ENCODE measurements around the gene THAP2.
"Not testable (repeated sequence)": the region's sequence is repeated elsewhere in the genome, so short reads cannot be mapped to it uniquely, and the experiment has no call there.

Gene THAP2

GRCh38 chr12:71664411-71665089, 449 bp downstream of the THAP2 start:
- no peak for DNase-seq

- no peak for DNase-seq
Measured at GRCh38 chr12:71665090-71665463, 976 bp downstream of the THAP2 start.

DNA sequence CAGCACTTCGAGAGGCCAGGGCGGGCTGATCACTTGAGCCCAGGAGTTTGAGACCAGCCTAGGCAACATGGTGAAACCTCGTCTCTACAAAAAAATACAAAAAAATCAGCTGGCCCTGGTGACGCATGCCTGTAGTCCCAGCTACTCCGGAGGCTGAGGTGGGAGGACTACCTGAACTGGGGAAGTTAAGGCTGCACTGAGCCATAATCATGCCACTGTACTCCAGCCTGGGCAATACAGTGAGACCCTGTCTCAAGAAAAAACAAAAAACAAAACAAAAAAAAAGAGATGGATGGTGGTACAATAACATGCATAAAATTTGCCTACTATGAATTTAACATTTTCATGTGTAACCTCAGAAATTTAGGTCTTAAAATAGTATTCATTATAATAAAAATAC, 2.2 kb downstream of the THAP2 start:
- DNase-seq, result no peak

- no peak for DNase-seq
Measured at GRCh38 chr12:71671311-71671710, 7.2 kb downstream of the THAP2 start.

GRCh38 chr12:71671816-71672215, 7.7 kb downstream of the THAP2 start:
- DNase-seq, result no peak

DNA sequence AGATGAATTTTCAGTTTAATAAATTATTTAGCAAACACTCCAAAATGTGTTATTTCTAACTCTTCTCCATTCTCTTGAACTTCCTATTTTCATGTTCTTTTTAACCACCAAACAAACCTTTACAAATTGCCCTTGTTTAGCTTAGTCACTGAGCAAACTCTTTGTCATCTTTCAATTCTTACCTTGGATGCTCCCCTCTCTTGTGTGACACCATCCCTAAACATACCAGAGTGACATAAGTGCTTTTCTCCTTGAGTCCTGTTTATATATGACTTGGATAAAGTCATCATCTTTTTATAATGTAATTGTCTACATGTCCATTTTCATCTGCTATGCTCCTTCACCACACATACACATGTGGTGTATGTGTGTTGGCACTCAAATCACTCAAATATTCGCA, 18.4 kb downstream of the THAP2 start:
- DNase-seq, result no peak

- DNase-seq, result no peak
Measured at GRCh38 chr12:71683633-71684032, 19.5 kb downstream of the THAP2 start.

DNA sequence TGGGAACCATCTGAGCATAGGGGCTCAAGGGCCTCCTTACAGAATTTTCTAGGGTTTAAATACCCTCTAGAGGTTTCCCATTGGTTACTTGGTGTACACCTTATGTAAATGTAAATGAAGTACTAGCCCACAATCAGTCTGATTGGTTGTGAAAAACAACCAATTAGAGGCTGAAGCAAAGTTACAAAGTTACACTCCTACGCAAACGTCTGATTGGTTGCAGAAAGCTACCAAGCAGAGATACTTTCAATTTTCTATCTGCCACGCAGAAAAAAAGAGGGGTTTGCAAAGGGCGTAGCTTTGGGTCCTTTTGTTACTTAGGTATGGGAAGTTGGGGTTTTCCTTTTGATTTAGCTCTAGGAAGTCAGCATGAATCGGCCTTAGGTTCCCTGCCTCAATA, 20.0 kb downstream of the THAP2 start:
- no peak for DNase-seq

- DNase-seq, result no peak
Measured at GRCh38 chr12:71685312-71685906, 21.3 kb downstream of the THAP2 start.

DNA sequence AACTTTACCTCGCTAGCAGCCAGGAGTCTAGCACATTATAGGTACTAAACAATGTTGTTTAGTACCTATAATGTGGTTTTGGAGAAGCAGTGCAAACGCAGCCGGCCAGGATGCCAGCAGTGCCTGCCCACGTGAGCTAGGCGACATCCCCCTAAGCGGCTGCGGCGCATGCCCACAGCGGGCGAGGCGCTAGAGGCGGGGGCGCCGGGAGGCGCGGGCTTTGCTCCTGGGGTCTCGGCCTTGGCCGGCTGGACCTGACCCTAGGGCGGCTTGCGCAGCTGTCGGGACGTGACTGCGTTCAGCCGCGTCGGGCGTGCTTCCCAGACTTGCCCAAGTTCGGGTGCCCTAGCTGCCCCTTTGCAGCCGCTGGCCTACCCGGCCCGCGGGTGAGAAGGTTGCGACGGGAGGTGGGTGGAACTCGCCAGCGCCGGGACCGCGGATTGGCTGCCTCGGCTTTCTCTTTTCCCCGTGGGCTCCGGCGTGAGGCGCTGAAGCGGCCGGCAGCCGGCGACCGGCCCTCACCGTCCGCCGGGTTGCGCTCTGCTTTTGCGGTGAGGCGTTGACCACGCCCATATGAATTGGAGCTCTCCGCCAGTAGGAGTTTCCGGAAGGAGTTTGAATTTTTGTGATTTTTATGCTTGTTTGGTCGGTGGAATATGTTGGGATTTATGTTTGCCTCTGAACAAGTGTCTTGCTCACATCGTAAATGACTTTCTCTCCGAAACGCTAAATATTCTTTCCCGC, 22.0 kb downstream of the THAP2 start, which contains the start of gene TMEM19:
Gene TMEM19, plus strand, starts transcription at position 169 of the 744 bp plus-strand sequence. CDS start 599 bp downstream, outside the sequence.
- DNase-seq, result peak; percentile 77

- no peak for DNase-seq
Measured at GRCh38 chr12:71686658-71687025, 22.5 kb downstream of the THAP2 start.

DNA sequence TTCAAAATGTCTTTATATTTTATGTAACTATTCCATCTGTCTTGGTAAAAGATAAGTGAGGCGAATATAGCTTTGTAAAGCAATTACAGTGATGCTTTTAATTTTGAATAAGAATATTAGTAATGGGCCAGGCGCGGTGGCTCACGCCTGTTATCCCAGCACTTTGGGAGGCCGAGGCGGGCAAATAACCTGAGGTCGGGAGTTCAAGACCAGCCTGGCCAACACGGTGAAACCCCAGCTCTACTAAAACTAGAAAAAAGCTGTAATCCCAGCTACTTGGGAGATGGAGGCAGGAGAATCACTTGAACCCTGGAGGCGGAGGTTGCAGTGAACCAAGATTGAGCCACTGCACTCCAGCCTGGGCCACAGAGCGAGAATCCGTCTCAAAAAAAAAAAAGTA, 23.1 kb downstream of the THAP2 start:
- DNase-seq, result not testable (repeated sequence)

DNA sequence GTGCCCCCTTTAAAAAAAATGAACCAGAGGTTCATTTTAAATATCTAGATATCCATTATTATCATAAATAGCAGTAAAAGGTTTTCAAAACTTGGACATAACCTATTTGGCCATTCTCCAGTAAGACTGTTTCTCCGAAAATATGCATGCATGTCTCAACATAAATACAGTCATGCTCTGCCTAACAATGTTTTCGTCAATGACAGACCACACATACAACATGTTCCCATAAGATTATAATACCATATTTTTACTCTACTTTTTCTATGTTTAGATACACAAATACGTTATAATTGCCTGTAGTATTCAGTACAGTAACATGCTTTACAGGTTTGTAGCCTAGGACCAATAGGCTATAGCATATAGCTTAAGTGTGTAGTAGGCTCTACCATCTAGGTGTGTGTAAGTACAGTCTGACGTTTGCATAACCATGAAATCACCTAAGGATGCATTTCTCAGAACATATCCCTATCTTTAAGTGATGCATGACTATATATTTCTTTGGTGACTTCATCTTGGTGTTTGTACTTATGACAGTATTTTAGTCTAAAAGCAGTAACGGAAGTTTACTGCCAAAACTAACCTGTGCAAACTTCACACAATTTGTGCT, 25.0 kb downstream of the THAP2 start:
- no peak for DNase-seq

- no peak for DNase-seq
Measured at GRCh38 chr12:71691504-71692129, 27.5 kb downstream of the THAP2 start.

- no peak for DNase-seq
Measured at GRCh38 chr12:71693126-71693525, 29.0 kb downstream of the THAP2 start.

- DNase-seq, result not testable (repeated sequence)
Measured at GRCh38 chr12:71693651-71694050, 29.6 kb downstream of the THAP2 start.

DNA sequence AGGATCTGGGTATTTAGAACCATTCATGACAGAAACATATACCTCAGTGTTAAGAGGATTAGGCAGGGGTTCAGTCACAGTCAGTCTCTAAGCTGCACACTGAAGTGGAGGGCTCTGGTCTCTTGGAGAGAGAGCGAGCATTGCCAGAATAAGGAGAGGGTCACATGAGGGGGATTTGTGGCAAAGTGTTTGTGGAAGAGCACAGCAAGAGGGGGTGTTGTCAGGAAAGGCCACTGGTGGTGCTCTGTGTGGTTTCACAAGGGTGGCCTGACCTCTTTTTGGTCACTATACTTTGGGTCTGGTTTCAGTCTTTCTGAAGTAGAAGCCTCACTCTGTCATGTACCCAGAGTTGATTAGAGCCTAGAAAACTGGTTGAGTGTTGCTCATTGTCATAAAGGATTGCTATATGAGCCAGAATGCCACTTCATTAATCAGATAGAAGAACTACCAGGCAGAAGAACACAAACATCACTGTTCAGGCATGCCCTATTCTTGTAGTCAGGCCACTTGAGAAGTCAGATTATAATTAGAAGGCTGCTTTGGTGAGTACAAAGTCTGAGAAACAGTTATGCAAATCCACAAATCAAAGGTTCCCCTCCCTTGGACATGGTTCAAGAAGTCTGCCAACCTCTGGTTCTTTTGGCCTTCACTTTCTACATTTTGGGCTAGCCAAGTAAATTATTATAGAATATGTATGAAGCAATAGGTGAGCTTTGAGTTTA, 30.2 kb downstream of the THAP2 start:
- DNase-seq, result no peak

DNA sequence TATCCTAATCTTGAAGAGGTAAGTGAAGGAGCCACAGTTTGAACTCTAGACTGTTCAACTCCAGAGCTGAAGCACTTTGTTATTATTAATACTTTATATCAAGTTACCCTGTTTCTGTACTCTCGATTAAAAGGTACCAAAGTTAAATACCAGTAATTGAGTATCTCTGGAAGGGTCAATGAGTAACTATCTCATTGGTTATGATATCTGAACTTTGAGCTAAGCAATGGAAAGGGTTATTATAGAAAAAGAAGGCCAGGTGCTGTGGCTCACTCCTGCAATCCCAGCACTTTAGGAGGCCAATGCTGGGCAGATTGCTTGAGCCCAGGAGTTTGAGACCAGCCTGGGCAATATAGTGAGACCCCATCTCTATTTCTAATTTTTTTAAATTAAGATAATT, 31.7 kb downstream of the THAP2 start:
- no peak for DNase-seq

DNA sequence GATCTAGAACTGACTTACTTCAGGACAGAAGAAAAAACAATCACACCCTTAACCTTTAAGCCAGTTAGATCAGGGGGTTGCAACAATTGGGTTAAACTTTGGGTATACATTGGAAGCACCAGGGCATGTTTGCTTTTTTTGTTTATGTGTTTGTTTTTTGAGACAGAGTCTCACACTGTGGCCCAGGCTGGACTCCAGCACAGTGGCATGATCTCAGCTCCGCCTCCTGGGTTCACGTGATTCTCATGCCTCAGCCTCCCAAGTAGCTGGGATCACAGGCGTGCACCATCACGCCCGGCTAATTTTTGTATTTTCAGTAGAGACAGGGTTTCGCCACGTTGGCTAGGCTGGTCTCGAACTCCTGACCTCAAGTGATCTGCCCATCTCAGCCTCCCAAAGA, 38.1 kb downstream of the THAP2 start:
- DNase-seq, result not testable (repeated sequence)

DNA sequence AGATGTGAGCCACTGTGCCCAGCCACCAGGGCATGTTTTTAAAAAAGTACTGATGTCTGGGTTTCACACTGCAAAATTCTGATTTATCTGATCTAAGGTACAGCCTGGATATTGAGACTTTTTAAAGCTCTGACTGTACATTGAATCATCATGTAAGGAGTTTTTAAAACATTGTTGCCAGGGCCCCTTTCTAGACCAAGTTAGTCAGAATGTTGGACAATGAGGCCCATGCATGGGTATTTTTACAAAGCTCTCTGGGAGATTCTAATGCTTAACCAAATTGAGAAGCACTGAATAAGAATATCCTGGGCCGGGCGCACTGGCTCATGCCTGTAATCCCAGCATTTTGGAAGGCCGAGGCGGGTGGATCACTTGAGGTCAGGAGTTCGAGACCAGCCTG, 38.5 kb downstream of the THAP2 start:
- no peak for DNase-seq

- DNase-seq, result no peak
Measured at GRCh38 chr12:71703206-71703605, 39.1 kb downstream of the THAP2 start.

GRCh38 chr12:71704920-71705319, 40.8 kb downstream of the THAP2 start:
- DNase-seq, result no peak

DNA sequence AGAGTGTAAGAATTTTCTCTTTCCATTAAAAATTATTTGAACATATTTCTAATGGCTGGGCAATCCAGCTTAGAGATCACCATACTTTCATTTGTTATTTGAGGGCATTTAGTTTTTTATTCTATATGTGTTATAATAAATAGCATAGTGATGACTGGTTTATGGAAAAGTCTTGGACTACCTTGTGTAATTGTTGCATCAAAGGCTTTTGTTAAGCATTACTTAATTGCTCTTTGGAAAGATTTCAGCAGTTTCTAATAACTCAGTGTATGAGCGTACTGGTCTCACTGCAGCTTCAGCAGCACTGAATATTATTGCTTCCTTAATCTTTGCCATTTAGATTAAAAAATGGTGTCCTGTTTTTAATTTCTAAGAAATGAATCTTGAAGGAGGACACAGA, 44.6 kb downstream of the THAP2 start:
- DNase-seq, result no peak
